ENCODE measurements around the gene CCT7.

- no peak for TF ChIP-seq EZH2 (IDR thresholded peaks at IDR 0.05; ENCODE audit: low read depth)
- TF ChIP-seq CTCF (conservative IDR thresholded peaks at IDR 0.05): no peak
Measured at GRCh38 chr2:73223821-73224220, 10.3 kb upstream of the CCT7 start.
